ENCODE measurements around the gene PDPN.

DNA sequence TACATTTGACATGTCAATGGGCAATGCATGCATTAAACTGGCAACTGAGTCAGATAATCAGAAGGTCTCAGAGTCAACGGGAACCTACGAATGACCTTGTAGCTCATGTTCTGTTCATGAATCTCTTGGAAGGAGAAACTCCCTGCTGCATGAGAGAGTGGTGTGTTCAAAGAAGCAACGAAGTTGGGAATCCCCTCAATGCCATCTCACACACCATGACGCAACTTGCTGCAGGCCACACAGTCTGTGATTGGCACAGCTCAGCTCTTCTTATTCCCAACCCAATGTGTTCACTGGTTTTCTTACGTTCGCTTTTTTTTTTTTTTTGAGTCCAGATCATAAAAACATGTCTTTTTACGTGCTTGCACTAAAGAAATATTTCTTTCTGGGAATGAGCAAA lies 62.9 kb downstream of the PDPN start:
- TF ChIP-seq, protein P1, sequence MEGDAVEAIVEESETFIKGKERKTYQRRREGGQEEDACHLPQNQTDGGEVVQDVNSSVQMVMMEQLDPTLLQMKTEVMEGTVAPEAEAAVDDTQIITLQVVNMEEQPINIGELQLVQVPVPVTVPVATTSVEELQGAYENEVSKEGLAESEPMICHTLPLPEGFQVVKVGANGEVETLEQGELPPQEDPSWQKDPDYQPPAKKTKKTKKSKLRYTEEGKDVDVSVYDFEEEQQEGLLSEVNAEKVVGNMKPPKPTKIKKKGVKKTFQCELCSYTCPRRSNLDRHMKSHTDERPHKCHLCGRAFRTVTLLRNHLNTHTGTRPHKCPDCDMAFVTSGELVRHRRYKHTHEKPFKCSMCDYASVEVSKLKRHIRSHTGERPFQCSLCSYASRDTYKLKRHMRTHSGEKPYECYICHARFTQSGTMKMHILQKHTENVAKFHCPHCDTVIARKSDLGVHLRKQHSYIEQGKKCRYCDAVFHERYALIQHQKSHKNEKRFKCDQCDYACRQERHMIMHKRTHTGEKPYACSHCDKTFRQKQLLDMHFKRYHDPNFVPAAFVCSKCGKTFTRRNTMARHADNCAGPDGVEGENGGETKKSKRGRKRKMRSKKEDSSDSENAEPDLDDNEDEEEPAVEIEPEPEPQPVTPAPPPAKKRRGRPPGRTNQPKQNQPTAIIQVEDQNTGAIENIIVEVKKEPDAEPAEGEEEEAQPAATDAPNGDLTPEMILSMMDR (conservative IDR thresholded peaks at IDR 0.05; ENCODE audit: low read depth in 2 of 2) = no peak
- no peak for TF ChIP-seq EZH2phosphoT487 (IDR thresholded peaks at IDR 0.05; ENCODE audit: unreplicated experiment)
- TF ChIP-seq POLR2AphosphoS5 (IDR thresholded peaks at IDR 0.05; ENCODE audit: low read depth) = no peak
- TF ChIP-seq, protein P2, sequence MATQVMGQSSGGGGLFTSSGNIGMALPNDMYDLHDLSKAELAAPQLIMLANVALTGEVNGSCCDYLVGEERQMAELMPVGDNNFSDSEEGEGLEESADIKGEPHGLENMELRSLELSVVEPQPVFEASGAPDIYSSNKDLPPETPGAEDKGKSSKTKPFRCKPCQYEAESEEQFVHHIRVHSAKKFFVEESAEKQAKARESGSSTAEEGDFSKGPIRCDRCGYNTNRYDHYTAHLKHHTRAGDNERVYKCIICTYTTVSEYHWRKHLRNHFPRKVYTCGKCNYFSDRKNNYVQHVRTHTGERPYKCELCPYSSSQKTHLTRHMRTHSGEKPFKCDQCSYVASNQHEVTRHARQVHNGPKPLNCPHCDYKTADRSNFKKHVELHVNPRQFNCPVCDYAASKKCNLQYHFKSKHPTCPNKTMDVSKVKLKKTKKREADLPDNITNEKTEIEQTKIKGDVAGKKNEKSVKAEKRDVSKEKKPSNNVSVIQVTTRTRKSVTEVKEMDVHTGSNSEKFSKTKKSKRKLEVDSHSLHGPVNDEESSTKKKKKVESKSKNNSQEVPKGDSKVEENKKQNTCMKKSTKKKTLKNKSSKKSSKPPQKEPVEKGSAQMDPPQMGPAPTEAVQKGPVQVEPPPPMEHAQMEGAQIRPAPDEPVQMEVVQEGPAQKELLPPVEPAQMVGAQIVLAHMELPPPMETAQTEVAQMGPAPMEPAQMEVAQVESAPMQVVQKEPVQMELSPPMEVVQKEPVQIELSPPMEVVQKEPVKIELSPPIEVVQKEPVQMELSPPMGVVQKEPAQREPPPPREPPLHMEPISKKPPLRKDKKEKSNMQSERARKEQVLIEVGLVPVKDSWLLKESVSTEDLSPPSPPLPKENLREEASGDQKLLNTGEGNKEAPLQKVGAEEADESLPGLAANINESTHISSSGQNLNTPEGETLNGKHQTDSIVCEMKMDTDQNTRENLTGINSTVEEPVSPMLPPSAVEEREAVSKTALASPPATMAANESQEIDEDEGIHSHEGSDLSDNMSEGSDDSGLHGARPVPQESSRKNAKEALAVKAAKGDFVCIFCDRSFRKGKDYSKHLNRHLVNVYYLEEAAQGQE (IDR thresholded peaks at IDR 0.05; ENCODE audit: unreplicated experiment) = no peak
- TF ChIP-seq EZH2 (IDR thresholded peaks at IDR 0.05; ENCODE audit: low read depth, unreplicated experiment) = no peak

Data from GM23338 (cell line).